Jurkat, Clone E6-1 (cell line): ENCODE results near the gene RNF32.
"Not testable (repeated sequence)": the region's sequence is repeated elsewhere in the genome, so short reads cannot be mapped to it uniquely, and the experiment has no call there.

Source experiments
- DNase-seq: peaks from one replicate; pipeline ENCODE4 v3.0.0-alpha.2; 2011; ENCODE audit warnings: low read depth, low spot score
- H3K4me3 ChIP-seq: 2 replicates; pipeline ENCODE4 v1.5.1; 2011; ENCODE audit warnings: mild to moderate bottlenecking, low read length, control low read depth, moderate library complexity

RNF32 gene

GRCh38 chr7:156637093-156637492 lies 3.5 kb upstream of the RNF32 start:
- H3K4me3 ChIP-seq, DNase-seq: not testable (repeated sequence)

- no peak overlapping the region for H3K4me3 ChIP-seq
Observed at GRCh38 chr7:156638443-156639077, 2.0 kb upstream of the RNF32 start.

DNA sequence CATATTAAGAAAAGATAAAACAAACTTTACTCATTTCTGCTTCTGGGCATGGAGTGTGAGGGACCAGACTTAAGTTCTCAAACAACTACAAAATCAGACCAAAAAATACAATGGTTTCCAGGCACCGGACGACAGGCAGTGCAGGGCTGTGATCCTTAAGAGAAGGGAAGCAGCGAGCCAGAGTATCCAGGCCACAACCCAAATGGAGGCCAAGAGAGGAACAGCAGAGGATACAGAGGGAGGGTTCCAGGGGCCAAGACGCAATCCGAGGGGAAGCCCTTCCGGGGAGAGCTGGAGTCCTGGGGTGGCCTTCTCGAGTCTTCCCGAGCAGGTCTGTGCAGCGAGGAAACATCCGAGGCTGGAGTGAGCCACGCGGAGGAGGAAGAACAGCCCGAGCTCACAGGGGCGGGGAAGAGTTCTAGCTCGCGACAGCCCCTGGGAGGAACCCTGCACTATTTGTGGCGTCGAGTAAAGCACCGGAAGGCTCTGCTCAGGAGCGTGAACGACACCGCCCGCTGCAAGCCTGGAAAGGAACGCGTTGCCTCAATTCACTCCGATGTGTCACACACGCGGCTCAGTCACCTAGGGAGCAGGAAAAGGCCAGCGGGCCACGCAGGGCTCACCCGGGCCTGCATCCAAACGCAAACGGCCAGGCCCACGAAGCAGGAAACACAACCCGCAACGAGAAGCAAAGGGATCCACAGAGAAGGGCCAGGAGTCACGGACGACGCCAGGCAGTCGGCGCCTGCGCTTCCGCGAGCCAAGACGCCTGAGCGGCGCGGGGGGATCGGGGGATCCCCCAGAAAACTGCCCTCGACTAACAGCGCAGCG lies 933 bp upstream of the RNF32 start:
- DNase-seq = no peak
- H3K4me3 ChIP-seq = peak overlapping the region; percentile 71

More at GRCh38 chr7:156638443-156639077, 2.0 kb upstream of the RNF32 start:
- DNase-seq = no peak

- H3K4me3 ChIP-seq = peak overlapping the region; percentile 81
- DNase-seq = peak; percentile 58
Observed at GRCh38 chr7:156640949-156641485, 443 bp downstream of the RNF32 start.

DNA sequence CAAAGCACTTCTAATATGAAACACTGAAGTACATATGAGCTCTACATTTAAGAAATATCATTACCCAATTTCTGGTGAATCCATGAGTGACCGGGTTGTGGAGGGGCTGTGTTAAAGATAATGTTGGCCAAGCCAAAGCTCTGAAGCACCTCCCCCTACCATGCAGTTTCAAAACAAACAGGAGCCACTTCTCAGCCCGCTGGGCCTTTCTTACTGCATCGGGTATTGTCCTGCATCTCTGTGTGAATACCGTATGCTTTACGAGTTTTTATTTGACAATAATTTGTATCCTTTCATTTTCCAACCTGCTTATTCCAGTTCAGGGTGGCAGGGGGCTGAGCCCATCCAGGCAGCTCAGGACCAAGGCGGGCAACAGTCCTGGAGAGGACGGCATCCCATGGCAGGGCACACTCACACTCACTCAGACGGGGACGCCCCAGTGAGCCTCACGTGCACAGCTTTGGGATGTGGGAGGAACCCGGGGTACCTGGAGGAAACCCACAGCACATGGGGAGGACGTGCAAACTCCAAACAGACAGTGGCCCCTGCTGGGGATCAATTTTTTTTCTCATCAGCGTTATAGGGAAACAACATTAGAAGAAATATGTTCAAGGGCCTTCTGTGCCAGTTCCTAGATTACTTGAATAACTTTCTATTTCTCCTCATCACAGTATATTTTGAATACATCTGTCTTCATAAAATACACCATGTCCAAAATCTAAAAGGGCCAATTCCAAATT lies 1.9 kb downstream of the RNF32 start:
- no peak for DNase-seq
- no peak overlapping the region for H3K4me3 ChIP-seq

DNA sequence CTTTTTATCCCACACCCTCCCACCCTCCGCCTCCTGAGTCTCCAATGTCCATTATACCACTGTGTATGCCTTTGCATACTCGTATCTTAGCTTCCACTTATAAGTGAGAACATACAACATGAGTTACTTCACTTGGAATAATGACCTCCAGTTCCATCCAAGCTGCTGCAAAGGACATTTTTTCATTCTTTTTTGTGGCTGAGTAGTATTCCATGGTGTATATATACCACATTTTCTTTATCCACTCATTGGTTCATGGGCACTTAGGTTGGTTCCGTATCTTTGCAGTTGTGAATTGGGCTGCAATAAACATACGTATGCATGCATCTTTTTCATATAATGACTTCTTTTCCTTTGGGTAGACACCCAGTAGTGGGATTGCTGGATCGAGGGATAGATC lies 6.8 kb downstream of the RNF32 start:
- not testable (repeated sequence) for H3K4me3 ChIP-seq, DNase-seq

DNA sequence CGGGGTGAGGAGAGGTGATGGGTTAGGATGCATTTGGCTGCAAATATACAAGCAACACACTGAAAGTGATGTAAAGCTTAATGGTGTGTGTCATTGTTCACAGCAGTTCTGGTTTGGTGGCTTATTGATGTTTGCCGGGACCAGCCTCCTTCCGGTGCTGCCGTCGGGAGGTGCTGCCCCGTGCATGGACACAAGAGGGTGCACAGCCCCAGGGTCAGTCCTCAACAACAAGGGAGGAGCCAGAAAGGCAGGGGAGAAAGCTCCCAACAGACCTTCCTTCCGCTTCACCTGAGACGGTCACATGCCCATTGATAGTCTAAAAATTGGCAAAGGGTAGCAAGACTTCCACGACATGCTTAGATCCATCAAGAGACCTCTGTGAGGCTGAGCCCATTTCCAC lies 9.5 kb downstream of the RNF32 start:
- no peak overlapping the region for H3K4me3 ChIP-seq
- DNase-seq = no peak

GRCh38 chr7:156651474-156651873 lies 10.9 kb downstream of the RNF32 start:
- H3K4me3 ChIP-seq = no peak overlapping the region
- no peak for DNase-seq

DNA sequence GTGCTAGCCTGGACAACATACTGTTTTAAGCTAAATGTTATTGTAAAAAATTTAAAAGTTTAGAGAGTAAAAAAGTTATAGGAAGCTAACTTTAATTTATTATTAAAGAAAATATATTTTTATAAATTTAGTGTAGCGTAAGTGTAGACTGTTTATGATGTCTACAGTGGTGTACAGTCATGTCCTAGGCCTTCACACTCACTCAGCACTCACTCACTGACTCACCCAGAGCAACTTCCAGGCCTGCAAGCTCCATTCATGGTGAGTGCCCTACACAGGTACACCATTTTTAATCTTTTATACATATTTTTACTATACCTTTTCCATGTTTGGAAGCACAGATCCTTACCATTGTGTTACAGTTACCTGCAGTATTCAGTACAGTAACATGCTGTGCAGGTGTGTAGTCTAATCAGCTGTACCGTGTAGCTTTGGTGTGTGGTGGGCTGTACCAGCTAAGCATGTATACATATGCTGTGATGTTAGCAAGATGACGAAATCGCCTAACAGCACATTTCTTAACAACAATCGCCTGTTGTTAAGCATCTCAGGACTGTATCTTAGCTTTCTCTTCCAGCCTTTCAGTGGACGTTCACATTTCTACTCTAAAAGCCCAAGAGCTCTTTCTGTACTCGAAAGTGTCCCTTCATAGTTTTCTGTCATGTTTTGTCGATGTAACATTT lies 12.5 kb downstream of the RNF32 start:
- DNase-seq = no peak
- H3K4me3 ChIP-seq = no peak overlapping the region

- no peak overlapping the region for H3K4me3 ChIP-seq
- no peak for DNase-seq
Observed at GRCh38 chr7:156654511-156655234, 14.1 kb downstream of the RNF32 start.

- DNase-seq = peak; percentile 28
- no peak overlapping the region for H3K4me3 ChIP-seq
Observed at GRCh38 chr7:156655251-156655650, 14.7 kb downstream of the RNF32 start.

- no peak for DNase-seq
- no peak overlapping the region for H3K4me3 ChIP-seq
Observed at GRCh38 chr7:156655983-156656382, 15.4 kb downstream of the RNF32 start.

DNA sequence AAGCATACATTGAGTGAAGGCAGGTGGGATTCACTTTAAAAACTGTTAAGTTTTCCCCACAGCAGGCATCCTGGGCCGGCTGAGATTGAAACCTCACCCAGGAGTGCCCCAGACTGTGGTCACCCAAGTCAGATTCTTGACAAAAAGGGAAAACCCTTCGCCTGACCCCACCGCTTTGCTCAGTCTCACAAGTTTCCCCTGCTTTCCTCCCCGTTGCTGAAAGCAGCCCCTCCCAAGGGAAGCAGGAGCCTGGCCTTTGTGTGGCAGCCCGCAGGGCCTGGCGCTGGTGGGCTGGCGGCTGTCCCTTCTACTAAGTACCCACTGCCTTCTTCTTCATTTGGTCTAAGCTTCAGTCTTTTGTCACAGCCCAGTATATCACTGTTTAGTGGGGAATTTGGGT lies 16.0 kb downstream of the RNF32 start:
- no peak for DNase-seq
- no peak overlapping the region for H3K4me3 ChIP-seq

GRCh38 chr7:156657681-156658080 lies 17.1 kb downstream of the RNF32 start:
- H3K4me3 ChIP-seq = no peak overlapping the region
- DNase-seq = no peak

GRCh38 chr7:156659203-156659602 lies 18.6 kb downstream of the RNF32 start:
- no peak for DNase-seq
- H3K4me3 ChIP-seq = no peak overlapping the region

DNA sequence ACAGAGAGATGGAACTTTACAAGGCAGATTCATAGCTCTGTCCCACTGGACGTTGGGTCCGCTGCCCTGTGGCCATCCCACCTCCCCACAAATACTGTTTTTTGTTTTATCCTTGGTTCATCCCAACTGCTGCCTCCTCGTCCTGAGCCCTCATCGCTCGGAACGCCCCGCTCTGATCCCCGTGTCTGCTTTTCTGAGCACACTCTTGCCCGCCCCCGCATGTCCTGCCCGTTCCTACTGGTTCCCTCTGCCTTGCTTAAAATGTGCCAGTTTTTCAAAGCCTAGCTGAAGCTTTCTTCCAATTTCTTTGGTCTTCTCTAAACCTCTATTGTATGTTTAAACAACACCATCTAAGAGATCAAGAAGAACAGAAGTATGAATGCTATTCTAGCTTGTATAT lies 19.4 kb downstream of the RNF32 start:
- H3K4me3 ChIP-seq = no peak overlapping the region
- no peak for DNase-seq

DNA sequence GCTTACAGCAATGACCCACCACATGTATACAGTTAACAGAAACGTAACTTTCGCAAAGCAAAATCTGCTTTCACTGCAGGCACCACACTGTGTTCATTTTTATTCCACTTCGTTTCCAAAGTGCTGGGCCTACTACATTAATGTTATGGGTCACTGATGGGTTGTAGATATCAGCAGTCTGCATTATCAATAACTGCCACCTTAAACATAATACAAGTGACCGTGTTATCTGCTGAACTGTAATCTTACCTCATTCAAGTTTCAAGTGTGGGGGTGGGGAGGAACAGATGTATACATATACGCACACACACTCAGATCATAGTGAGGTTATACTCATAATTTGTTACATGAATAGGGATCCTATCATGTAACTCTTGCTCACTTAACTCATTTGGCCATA lies 21.1 kb downstream of the RNF32 start:
- H3K4me3 ChIP-seq = no peak overlapping the region
- no peak for DNase-seq

- no peak overlapping the region for H3K4me3 ChIP-seq
- no peak for DNase-seq
Observed at GRCh38 chr7:156662277-156662676, 21.7 kb downstream of the RNF32 start.

DNA sequence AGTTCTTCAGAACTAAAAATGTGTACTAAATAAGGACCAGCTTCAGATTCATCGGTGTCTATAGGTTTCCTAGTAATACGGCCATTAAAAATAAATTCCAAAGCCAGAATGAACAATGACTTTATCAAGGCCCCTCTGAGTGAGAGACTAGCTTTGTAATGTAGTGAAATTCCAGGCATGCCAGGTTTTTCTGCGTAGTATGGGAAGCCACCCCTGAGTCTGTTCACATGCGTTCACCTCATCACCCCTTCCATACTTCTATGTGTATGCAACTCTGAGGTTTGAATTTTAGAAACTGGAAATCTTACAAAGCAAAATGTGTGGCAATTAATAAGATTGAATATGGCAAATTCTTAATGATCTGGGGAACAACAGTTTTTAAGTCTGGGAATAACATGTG lies 24.5 kb downstream of the RNF32 start:
- H3K4me3 ChIP-seq = no peak overlapping the region
- DNase-seq = no peak
